DND-41 (cell line): ENCODE data around the gene EPC2.

Experiments
- EZH2 ChIP-seq: IDR thresholded peaks from 3 replicates; pipeline ENCODE4 v1.6.1; 2012; ENCODE audit warnings: borderline replicate concordance, low read depth, mild to moderate bottlenecking, moderate library complexity, low read length, inconsistent platforms; ENCODE audit not compliant: severe bottlenecking
- TF ChIP-seq, protein P1 (sequence below): IDR thresholded peaks from 2 replicates; pipeline ENCODE4 v1.5.1; 2012; ENCODE audit warnings: borderline replicate concordance, low read length, moderate library complexity, mild to moderate bottlenecking; ENCODE audit not compliant: poor library complexity, severe bottlenecking; ENCODE audit errors: extremely low read depth

DNA sequence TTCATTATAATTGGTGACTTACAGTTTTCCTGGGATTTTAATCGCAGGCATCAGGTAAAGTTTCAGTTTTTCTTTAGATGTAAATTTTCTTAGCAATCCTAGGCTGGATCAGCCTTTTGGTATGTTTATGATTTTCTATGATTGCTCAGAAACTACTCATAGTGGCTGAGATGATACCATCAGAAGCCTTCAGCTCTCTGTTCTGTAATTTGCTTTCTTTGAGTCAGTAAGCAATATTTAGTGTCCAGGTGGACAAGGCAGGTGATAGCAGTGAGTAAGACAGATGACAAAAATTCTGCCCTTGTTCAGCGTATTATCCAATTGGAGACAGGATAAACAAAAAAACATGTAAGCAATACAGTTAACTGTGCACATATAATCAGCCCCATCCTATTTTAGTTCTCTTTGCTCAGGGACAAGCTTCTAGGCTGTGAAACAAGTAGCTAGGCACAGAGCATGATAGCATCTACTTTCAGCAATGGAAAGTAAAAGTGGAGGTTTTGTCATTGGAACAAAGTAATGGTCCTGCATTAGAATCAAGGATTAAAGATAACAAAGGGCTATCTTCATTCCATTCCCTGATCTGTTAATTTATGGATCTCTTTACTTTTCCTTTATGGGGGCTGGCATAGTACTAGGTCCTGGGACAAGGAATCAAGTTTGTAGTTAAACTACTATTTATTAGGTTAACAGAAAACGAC, 100.8 kb downstream of the EPC2 start:
- no peak for TF ChIP-seq EZH2
- TF ChIP-seq, protein P1, sequence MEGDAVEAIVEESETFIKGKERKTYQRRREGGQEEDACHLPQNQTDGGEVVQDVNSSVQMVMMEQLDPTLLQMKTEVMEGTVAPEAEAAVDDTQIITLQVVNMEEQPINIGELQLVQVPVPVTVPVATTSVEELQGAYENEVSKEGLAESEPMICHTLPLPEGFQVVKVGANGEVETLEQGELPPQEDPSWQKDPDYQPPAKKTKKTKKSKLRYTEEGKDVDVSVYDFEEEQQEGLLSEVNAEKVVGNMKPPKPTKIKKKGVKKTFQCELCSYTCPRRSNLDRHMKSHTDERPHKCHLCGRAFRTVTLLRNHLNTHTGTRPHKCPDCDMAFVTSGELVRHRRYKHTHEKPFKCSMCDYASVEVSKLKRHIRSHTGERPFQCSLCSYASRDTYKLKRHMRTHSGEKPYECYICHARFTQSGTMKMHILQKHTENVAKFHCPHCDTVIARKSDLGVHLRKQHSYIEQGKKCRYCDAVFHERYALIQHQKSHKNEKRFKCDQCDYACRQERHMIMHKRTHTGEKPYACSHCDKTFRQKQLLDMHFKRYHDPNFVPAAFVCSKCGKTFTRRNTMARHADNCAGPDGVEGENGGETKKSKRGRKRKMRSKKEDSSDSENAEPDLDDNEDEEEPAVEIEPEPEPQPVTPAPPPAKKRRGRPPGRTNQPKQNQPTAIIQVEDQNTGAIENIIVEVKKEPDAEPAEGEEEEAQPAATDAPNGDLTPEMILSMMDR = no peak
